Measurements from ENCODE around the gene NUDT14. TPM values are rescaled to one million over a fixed set of nuclear protein-coding genes. Genes with fewer than 3 reads are reported as not detected.

Gene NUDT14
- total and polyA plus RNA-seq, 9 donors, result 0.68 to 22.5 (median 11.4) TPM

- Histone ChIP-seq H3K4me3 (no peak overlapping the region), H3K27ac (no peak overlapping the region), H3K9me3 (peaks cover 0 to 3% of the 10 kb centered on the region in 2 donors), H3K36me3 (no peaks in the 10 kb centered on the region), H3K4me1 (ENCODE audit: insufficient read depth) (no peaks in the 10 kb centered on the region), H3K27me3 (no peaks in the 10 kb centered on the region)
- WGBS, 3 donors, result 83 to 89% (median 85%) methylated on average over 6 to 19 of the region's 19 CpGs
- no peak for TF ChIP-seq CTCF (IDR thresholded peaks at IDR 0.05)
- no peak for TF ChIP-seq POLR2A (IDR thresholded peaks at IDR 0.05)
- TF ChIP-seq EP300 (IDR thresholded peaks at IDR 0.05), result no peak
- intact Hi-C loops (cut with DNase I), result no loop called here
- DNase-seq, result no peak
Observed at GRCh38 chr14:105138021-105138541, 43.0 kb downstream of the NUDT14 start.

DNA sequence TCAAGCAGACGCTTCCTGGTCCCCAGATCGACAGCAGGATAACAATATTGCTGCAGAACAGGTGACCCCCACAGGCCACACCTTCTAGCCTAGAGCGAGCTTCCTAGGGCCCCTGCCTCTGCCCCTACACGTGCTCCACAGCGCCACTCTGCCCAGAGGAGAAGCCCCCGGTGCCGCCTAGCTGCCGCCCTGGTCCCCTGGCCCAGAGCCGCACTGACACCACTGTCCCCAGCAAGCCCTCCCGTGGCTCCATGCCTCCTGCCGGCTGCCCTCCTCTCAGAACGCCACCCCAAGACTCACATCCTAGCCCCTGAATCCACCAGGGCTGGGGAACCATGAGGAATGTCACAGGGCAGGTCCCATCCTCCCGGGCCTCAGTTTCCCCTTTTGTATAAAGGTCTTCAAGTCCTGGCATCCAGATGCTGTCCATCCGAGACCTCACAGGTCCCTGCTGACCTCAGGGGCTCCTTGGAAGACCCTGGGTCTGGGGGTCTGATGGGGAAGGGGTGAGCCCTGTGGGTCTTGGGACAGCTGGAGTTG lies 43.6 kb downstream of the NUDT14 start:
- Histone ChIP-seq H3K4me3 (no peak overlapping the region), H3K27me3 (no peaks in the 10 kb centered on the region), H3K4me1 (ENCODE audit: insufficient read depth) (no peaks in the 10 kb centered on the region), H3K27ac (no peak overlapping the region), H3K9me3 (peaks cover 0 to 3% of the 10 kb centered on the region in 2 donors), H3K36me3 (no peaks in the 10 kb centered on the region)
- TF ChIP-seq CTCF (IDR thresholded peaks at IDR 0.05) (no peak), POLR2A (IDR thresholded peaks at IDR 0.05) (no peak), EP300 (IDR thresholded peaks at IDR 0.05) (no peak)
- WGBS, 3 donors, result 78 to 81% (median 80%) methylated on average over 13 to 14 of the region's 14 CpGs
- DNase-seq, result no peak
- intact Hi-C loops (cut with DNase I), result no loop called here

- H3K27me3 ChIP-seq, result no peaks in the 10 kb centered on the region
- no peaks in the 10 kb centered on the region for H3K36me3 ChIP-seq
- TF ChIP-seq CTCF (IDR thresholded peaks at IDR 0.05) (no peak), EP300 (IDR thresholded peaks at IDR 0.05) (no peak), POLR2A (IDR thresholded peaks at IDR 0.05) (no peak)
- intact Hi-C loops (cut with DNase I), result no loop called here
- no peak overlapping the region for H3K27ac ChIP-seq
- H3K4me3 ChIP-seq, result no peak overlapping the region
- WGBS, 3 donors, result 68 to 73% (median 73%) methylated on average over 50 of the region's 50 CpGs
- DNase-seq, result no peak
- no peaks in the 10 kb centered on the region for H3K4me1 ChIP-seq (ENCODE audit: insufficient read depth)
- H3K9me3 ChIP-seq, result peaks cover 0 to 3% of the 10 kb centered on the region in 2 donors
Observed at GRCh38 chr14:105136401-105137322, 44.5 kb downstream of the NUDT14 start.

- no peaks in the 10 kb centered on the region for H3K36me3 ChIP-seq
- H3K27me3 ChIP-seq, result no peaks in the 10 kb centered on the region
- no peak overlapping the region for H3K27ac ChIP-seq
- no peak for TF ChIP-seq CTCF (IDR thresholded peaks at IDR 0.05)
- no peak for TF ChIP-seq EP300 (IDR thresholded peaks at IDR 0.05)
- no peak for TF ChIP-seq POLR2A (IDR thresholded peaks at IDR 0.05)
- H3K4me1 ChIP-seq (ENCODE audit: insufficient read depth), result no peaks in the 10 kb centered on the region
- peaks cover 0 to 3% of the 10 kb centered on the region in 2 donors for H3K9me3 ChIP-seq
- intact Hi-C loops (cut with DNase I), result no loop called here
- WGBS, 3 donors, result 83 to 90% (median 87%) methylated on average over 14 of the region's 14 CpGs
- no peak overlapping the region for H3K4me3 ChIP-seq
- no peak for DNase-seq
Observed at GRCh38 chr14:105135700-105136395, 45.3 kb downstream of the NUDT14 start.

All from ovary (tissue), 9 donors.